ENCODE results near the gene CNTLN.
"Not testable (repeated sequence)": the region's sequence is repeated elsewhere in the genome, so short reads cannot be mapped to it uniquely, and the experiment has no call there.

Gene CNTLN

DNA sequence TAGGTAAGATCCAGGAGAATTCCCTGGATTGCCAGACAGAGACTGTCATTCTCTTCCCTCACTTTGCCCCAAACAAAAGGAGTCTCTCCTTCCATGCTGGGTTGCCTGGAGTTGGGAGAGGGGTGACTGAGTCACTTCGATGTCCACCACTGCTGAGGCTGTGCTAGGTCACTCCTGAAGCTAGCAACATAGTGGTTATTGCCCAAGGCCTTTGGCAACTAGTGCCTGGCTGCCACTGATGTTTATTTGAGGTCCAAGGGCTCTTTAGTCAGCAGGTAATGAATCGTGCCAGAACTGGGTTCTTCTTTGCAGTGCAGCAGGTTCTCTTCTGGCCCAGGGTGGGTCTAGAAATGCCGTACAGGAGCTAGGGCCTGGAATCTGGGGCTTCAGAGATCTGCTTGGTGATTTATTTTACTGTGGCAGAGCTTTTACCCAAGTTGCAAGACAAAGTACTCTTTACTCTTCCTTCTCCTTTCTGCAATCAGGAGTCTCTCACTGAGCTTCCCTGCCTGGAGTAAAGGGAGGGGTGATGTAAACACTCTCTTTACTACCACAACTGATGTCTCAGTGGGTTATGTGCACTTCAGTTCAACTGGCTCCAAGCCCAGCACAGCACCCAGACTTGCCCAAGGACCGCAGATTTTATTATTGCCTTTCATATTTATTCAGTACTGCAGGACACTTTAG is 288.3 kb downstream of the CNTLN start:
- no peak for DNase-seq

- DNase-seq, result no peak
These were observed 288.8 kb downstream of the CNTLN start for GRCh38 chr9:17423681-17424011.

DNA sequence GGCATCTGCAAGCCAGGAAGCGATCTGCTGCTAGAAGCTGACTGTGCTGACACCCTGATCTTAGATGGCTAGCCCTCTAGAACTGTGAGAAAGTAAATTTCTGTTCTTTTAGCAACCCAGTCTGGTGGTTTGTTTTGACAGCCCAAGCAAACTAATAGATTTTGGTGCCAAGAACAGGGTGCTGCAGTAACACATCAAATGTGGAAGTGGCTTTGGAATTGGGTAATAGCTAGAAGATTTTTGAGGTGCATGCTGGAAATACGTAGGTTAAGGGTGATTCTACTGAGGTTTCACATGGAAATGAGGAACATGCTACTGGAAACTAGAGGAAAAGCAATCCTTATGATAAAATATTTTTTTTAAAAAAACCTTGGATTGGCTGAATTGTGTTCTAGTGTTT is 290.5 kb downstream of the CNTLN start:
- DNase-seq, result no peak

DNA sequence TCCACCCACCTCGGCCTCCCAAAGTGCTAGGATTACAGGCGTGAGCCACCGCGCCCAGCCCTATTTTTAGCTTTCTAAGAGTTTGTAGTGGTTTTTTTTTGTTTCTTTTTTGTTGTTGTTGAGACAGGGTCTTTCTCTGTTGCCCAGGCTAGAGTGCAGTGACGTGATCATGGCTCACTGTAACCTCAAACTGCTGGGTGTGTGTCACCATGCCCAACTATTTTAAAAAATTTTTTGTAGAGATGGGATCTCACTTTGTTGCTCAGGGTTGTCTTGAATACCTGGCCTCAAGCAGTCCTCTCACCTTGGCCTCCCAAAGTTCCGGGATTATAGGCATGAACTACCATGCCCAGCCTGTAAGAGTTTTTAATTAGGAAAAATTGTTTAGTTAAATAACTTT is 298.7 kb downstream of the CNTLN start:
- DNase-seq, result no peak

DNA sequence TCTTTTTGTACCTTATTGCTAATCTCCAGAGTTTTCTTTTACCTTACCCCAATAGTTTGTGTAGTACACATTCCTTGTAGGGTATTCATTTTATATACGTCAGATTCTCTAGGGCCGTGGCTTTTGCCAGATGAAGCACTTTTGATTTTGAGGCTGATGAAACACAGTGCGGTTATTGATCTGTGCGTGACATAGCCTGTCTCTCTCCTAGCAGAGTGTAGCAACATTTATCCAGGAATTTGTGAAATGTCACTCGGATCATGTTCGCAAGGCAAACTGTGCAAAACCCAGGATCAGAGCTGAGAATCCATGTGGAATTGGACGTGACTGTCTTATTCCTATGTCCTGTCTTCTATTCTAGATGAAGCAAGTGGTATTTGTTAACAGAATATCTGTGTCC is 302.0 kb downstream of the CNTLN start:
- DNase-seq, result peak; percentile 17

DNA sequence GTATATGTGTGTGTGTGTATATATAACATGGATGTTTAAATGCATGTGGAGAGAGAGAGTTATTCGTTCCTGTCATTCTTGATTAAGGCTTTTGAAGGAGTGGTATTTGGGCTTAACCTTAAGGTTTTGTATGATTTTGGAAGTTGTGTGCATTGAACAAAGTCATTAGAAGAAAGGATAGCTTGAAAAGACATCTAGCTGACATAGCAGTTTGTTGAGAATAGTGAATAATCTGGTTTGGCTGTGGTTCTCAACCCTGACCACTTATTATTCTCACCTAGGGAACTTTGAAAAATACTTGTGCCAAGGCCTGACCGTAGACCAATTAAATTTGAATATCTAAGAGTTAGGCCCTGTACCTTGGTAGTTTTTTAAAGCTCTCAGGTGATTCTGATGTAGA is 303.0 kb downstream of the CNTLN start:
- no peak for DNase-seq

- not testable (repeated sequence) for DNase-seq
These were observed 310.3 kb downstream of the CNTLN start for GRCh38 chr9:17445126-17445525.

- no peak for DNase-seq
These were observed 318.9 kb downstream of the CNTLN start for GRCh38 chr9:17453751-17454150.

DNA sequence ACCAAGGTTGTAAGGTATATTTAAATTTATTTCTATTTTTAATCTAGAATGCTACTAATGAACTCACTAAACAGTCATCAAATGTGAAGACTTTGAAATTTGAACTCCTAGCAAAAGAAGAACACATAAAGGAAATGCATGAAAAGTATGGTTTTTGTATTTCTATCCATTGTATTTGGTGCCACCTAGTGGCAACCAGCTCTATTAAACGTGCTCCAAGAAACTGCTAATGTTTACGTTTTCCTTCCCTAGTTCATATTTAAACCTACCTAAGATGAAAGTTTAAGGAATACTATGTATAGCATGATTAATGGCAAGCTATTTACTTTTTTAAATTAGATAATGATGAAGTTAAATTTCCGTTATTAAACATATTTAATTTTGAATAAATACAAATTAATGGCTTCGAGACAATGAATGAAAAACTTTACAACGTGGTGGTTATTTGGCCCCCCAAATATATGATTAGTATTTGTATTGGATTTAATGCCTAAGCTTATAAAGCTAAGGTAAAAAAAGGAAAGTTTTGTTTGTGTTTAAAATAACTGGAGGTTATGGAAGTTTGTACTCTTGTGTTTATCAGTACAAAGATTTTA is 328.1 kb downstream of the CNTLN start:
- peak; percentile 67 for DNase-seq

- DNase-seq, result no peak
These were observed 335.4 kb downstream of the CNTLN start for GRCh38 chr9:17470036-17470813.

GRCh38 chr9:17472126-17472525 is 337.3 kb downstream of the CNTLN start:
- no peak for DNase-seq

DNA sequence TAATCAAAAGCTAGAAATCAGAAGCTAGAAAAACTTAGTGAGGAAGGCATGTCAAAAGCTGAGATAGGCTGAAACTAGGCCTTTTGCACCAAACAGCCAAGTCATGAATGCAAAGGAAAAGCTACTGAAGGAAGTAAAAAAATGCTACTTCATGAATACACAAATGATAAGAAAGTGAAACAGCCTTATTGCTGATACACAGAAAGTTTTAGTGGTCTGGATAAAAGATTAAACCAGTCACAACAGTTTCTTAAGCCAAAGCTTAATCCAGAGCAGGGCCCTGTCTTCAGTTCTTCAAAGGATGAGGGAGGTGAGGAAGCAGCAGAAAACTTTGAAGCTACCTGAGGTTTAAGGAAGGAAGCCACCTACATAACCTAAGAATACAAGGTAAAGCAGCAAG is 341.6 kb downstream of the CNTLN start:
- DNase-seq, result no peak

GRCh38 chr9:17477816-17478215 is 343.0 kb downstream of the CNTLN start:
- no peak for DNase-seq

DNA sequence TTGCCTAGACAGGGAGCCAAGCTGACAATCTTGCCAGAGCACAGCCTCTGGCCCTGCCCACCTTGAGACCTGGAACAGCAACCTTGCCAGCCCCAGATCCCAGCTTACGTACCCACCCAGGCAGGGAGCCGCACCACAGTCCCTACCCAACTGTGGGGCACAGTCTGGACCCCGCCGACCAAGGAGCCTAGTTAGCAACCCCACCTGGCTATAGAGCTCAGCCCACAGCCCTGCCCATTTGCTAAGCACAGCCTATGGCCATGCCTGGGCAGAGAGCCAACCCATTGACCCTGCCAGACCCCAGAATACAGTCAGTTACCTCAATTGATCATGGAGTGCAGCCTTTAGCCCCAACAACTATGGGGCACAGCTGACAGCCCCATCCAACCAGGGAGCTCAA is 346.1 kb downstream of the CNTLN start:
- no peak for DNase-seq

GRCh38 chr9:17481565-17481964 is 346.7 kb downstream of the CNTLN start:
- DNase-seq, result peak; percentile 0

- peak; percentile 40 for DNase-seq
These were observed 350.1 kb downstream of the CNTLN start for GRCh38 chr9:17484906-17485305.

DNA sequence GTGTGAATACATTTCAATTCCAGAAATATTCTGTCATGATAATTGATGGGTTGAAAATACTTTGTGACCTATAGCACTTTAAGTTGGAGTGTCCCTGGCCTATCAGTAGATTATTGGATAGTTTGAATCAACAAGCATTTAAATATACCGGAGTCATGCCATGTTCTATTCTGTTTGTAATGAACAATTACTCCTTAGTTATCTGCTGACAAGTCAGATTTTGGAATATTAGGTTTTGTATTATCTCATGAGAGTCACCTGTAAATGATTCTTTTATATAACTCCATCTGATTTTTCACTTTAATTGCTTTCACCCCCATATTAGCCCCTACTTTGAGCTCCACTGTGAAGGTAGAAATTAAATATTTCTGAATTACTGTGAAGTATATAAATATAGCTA is 351.6 kb downstream of the CNTLN start:
- no peak for DNase-seq

DNA sequence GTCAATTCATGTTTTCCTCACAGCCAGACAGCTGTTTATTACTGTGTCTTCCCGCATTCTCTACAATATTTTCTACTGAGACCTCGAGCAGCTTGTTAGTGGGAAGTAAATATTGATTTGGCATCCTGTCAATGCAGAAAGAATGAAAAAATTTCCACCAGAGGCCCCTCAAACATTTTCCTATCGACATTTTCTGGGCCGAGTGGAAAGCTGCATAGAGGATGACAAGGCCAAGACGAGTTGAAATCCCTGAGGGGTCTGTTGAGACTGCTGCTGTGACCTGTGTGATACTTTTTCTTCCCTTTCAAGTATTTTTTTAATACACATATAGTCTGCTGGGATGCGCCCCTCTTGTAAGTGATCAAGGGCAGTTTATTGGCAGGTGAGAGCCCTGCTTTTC is 352.6 kb downstream of the CNTLN start:
- no peak for DNase-seq

- DNase-seq, result no peak
These were observed 353.8 kb downstream of the CNTLN start for GRCh38 chr9:17488662-17489061.

GRCh38 chr9:17490110-17490509 is 355.3 kb downstream of the CNTLN start:
- no peak for DNase-seq

GRCh38 chr9:17491780-17492179 is 356.9 kb downstream of the CNTLN start:
- no peak for DNase-seq

DNA sequence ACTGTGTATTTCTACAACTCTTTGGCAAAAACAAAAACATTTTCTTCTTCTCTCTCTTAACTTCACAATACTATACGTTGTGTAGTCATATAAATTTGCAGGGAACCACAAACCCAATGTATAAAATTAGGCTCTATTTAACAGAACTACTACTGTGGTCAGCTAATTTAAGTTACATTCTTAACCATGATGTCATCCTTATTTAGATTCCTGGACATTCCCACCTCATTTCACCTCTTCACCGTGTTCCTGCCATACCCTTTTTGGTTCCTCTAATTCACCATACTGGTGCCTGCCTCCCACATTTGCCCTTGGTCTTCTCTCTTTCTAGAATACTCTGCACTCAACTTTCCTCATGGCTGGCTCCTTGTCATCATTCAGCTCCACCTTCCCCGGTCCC is 368.4 kb downstream of the CNTLN start:
- no peak for DNase-seq

DNA sequence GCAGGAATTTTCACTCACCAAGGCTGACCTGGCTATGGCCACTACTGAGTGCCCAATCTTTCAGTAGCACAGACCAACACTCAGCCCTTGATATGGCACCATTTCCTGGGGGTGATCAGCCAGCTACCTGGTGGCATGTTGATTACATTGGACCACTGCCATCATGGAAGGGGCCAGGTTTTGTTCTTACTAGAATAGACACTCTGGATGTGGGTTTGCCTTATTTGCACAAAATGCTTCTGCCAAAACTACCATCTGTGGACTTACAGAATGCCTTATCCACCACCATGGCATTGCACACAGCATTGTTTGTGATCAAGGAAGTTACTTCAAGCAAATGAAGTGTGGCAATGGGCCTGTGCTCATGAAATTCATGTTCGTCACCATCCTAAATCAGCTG is 374.3 kb downstream of the CNTLN start:
- DNase-seq, result no peak

GRCh38 chr9:17509701-17510100 is 374.9 kb downstream of the CNTLN start:
- DNase-seq, result peak; percentile 34
